OCI-LY1 (cell line): ENCODE measurements around the gene TNFRSF1A.
"Not testable (repeated sequence)": the region's sequence is repeated elsewhere in the genome, so short reads cannot be mapped to it uniquely, and the experiment has no call there.

Experiments
- CTCF ChIP-seq: fragments of 200-600 bp; sonication (generic), shearing (Covaris generic); IDR thresholded peaks from 2 replicates; pipeline ENCODE4 v1.5.1; 2017; ENCODE audit warnings: mild to moderate bottlenecking, antibody characterized with exemption, low read length, moderate library complexity, mixed read lengths
- EZH2 ChIP-seq: fragments of 200-600 bp; sonication (generic), shearing (Covaris generic); IDR thresholded peaks from 2 replicates; pipeline ENCODE4 v1.8.0; 2017; ENCODE audit warnings: borderline replicate concordance, mixed run types, mild to moderate bottlenecking, antibody characterized with exemption, low read length, moderate library complexity, mixed read lengths

DNA sequence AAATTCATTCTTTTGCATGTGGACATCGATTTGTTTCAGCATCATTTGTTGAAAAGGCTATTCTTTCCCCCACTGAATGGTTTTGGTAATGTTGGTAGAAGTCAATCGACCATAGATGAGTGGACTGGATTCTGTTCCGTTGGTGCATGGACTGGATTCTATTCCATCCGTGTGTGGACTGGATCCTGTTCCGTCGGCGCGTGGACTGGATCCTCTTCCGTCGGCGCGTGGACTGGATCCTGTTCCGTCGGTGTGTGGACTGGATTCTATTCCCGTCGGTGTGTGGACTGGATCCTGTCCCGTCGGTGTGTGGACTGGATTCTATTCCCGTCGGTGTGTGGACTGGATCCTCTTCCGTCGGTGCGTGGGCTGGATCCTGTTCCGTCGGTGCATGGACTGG lies 52.0 kb downstream of the TNFRSF1A start:
- TF ChIP-seq CTCF, EZH2: not testable (repeated sequence)
